Activated naive CD4-positive, alpha-beta T cell treated with anti-CD3 and anti-CD28 coated beads, Interleukin-2, amount 10 ng/mL, durations not matched to agents 7 days and 5 days (primary cell): ENCODE data around the gene PPP1R2C.

ENCODE experiments used
- CTCF ChIA-PET: fragments of 350-600 bp; sonication (Branson Sonifier 250); formaldehyde crosslinking; loops from one replicate; lab custom pipeline; 2021; ENCODE audit warnings: antibody characterized with exemption; lab: Charles Lee
- DNase-seq: peaks from one replicate; pipeline ENCODE4 v3.0.0-alpha.2; 2020
- H3K27ac Mint-ChIP-seq: one replicate; pipeline ENCODE4 v1.8.0; 2021; ENCODE audit warnings: mild to moderate bottlenecking, moderate library complexity, mixed read lengths
- H3K27me3 Mint-ChIP-seq: one replicate; pipeline ENCODE4 v1.8.0; 2021; ENCODE audit warnings: mild to moderate bottlenecking, mixed read lengths
- H3K36me3 Mint-ChIP-seq: one replicate; pipeline ENCODE4 v1.8.0; 2021; ENCODE audit warnings: mixed read lengths
- H3K4me1 Mint-ChIP-seq: one replicate; pipeline ENCODE4 v1.8.0; 2021; ENCODE audit warnings: mixed read lengths
- H3K4me3 Mint-ChIP-seq: one replicate; pipeline ENCODE4 v1.8.0; 2021; ENCODE audit warnings: mild to moderate bottlenecking, moderate library complexity, mixed read lengths
- H3K9me3 Mint-ChIP-seq: one replicate; pipeline ENCODE4 v1.8.0; 2021; ENCODE audit warnings: mixed read lengths

The PPP1R2C gene

GRCh38 chrX:42771506-42772335 is 6.2 kb downstream of the PPP1R2C start:
- Mint-ChIP-seq H3K4me3 (no peak overlapping the region), H3K9me3 (no peaks in the 10 kb centered on the region), H3K4me1 (peaks cover 5% of the 10 kb centered on the region), H3K27ac (no peak overlapping the region), H3K27me3 (no peaks in the 10 kb centered on the region), H3K36me3 (no peaks in the 10 kb centered on the region)
- CTCF ChIA-PET, result no interaction called here
- DNase-seq, result no peak

GRCh38 chrX:42770566-42770965 is 7.4 kb downstream of the PPP1R2C start:
- H3K27ac Mint-ChIP-seq, result no peak overlapping the region
- no peaks in the 10 kb centered on the region for H3K4me1 Mint-ChIP-seq
- CTCF ChIA-PET, result no interaction called here
- H3K36me3 Mint-ChIP-seq, result no peaks in the 10 kb centered on the region
- H3K4me3 Mint-ChIP-seq, result no peak overlapping the region
- no peak for DNase-seq
- H3K9me3 Mint-ChIP-seq, result no peaks in the 10 kb centered on the region
- H3K27me3 Mint-ChIP-seq, result no peaks in the 10 kb centered on the region

DNA sequence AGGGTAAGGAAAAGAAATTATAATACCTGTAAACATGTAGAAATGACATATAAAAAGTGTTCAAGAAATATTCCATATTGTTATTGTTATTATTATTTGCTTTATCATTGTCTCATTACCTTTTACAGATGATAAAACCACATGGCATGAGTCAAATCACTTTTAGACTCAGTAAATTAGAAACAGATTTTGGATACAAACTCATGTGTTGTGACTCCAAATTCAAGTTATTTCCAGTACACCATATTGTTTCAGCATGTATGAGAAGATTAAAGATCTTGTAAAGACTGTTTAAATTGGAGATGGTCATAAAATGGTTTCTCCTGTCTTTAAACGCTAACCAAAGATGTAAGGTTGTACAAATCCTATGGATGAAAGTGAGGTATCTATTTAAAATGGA is 18.1 kb downstream of the PPP1R2C start:
- Mint-ChIP-seq H3K27ac (no peak overlapping the region), H3K4me1 (no peaks in the 10 kb centered on the region)
- CTCF ChIA-PET, result no interaction called here

DNA sequence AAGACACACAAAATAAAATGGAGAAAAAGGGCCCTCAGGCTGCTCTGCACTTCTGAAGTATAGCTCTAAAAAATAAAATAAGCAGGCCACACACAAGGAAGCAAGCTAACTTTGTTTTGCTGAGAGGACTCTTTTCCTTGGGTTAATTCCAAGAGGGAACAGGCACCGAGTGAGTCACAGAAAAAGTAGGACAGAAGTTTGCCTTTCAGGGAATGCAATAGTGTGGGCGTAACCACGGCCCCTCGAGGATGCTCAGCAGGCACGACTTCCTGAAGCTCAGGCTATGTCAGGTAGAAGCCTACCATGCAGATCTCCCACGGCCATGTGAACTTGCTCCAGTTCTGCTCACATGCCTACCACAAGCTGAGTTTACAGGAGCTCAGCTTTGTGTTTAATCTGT is 22.1 kb downstream of the PPP1R2C start:
- CTCF ChIA-PET, result no interaction called here
- no peaks in the 10 kb centered on the region for H3K4me1 Mint-ChIP-seq
- H3K27ac Mint-ChIP-seq, result no peak overlapping the region
- no peaks in the 10 kb centered on the region for H3K36me3 Mint-ChIP-seq
- DNase-seq, result no peak
- H3K9me3 Mint-ChIP-seq, result no peaks in the 10 kb centered on the region
- no peak overlapping the region for H3K4me3 Mint-ChIP-seq
- no peaks in the 10 kb centered on the region for H3K27me3 Mint-ChIP-seq

More for the DNA sequence above, 18.1 kb downstream of the PPP1R2C start:
- DNase-seq, result no peak
- H3K36me3 Mint-ChIP-seq, result peaks cover 1% of the 10 kb centered on the region
- no peak overlapping the region for H3K4me3 Mint-ChIP-seq
- peaks cover 6% of the 10 kb centered on the region for H3K9me3 Mint-ChIP-seq
- H3K27me3 Mint-ChIP-seq, result peaks cover 5% of the 10 kb centered on the region

DNA sequence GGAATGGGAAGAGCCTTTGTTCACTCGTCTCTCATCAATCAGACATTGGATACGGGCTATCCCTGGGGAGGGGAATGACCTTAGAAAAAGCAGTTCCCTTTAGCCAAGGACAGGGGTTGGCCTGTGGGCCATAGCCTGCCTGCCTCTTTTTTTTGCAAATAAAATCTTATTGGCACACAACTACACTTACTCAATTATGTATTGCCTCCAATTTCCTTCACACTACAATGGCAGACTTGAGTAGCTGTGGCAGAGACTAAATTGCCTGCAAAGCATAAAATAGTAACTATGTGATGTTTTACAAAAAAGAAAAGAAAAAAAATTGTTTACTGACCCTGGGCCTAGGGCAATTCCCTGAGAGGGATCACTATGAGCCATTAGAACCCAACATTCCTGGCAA is 23.4 kb downstream of the PPP1R2C start:
- Mint-ChIP-seq H3K27ac (no peak overlapping the region), H3K36me3 (no peaks in the 10 kb centered on the region), H3K9me3 (no peaks in the 10 kb centered on the region), H3K4me1 (no peaks in the 10 kb centered on the region), H3K4me3 (no peak overlapping the region), H3K27me3 (no peaks in the 10 kb centered on the region)
- CTCF ChIA-PET, result no interaction called here
- DNase-seq, result no peak

DNA sequence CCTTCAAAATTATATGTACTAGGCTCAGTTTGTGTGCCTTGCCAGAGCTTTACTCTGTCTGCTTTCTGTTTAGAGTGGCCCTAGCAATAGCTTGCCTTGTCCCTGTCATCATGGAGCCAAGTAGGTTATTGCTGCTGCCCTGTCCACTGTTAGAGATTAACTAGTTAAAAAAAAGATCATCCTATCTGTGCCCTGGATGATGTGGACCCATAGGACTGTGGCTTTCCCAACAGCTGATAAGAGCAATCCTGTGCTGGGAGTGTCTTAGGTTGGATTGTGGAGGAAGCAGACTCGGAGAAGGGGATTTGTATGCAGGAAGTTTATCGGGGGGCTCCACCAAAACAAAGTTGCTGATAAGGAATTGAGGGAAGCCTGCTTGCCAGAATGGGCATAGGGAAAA is 23.8 kb downstream of the PPP1R2C start:
- DNase-seq, result no peak
- CTCF ChIA-PET, result no interaction called here
- Mint-ChIP-seq H3K36me3 (no peaks in the 10 kb centered on the region), H3K27ac (no peak overlapping the region), H3K9me3 (no peaks in the 10 kb centered on the region), H3K4me1 (no peaks in the 10 kb centered on the region), H3K27me3 (no peaks in the 10 kb centered on the region), H3K4me3 (no peak overlapping the region)

DNA sequence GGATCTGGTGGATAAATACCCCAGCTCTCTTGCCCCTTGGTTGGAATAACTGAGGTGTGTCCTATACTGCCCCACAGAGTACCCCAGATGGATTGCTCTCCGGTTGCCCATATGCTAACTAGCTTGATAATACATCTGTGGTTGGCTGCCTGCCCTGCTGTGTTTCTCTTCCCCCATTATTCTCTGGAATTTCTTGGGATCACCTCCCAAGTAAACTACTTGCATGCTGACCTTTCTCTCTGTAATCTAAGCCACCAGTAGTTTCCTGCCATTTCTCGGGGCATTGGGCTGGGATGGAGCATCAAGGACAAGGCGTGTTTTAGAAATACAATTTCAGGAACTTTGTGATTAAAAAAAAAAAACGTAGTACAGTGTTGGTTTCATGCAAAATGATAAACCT is 25.2 kb downstream of the PPP1R2C start:
- Mint-ChIP-seq H3K4me1 (no peaks in the 10 kb centered on the region), H3K27ac (no peak overlapping the region), H3K9me3 (no peaks in the 10 kb centered on the region), H3K36me3 (no peaks in the 10 kb centered on the region), H3K27me3 (no peaks in the 10 kb centered on the region), H3K4me3 (no peak overlapping the region)
- CTCF ChIA-PET, result no interaction called here
- no peak for DNase-seq

GRCh38 chrX:42751573-42751972 is 26.4 kb downstream of the PPP1R2C start:
- CTCF ChIA-PET, result no interaction called here
- H3K27me3 Mint-ChIP-seq, result no peaks in the 10 kb centered on the region
- H3K9me3 Mint-ChIP-seq, result no peaks in the 10 kb centered on the region
- H3K36me3 Mint-ChIP-seq, result no peaks in the 10 kb centered on the region
- DNase-seq, result no peak
- no peaks in the 10 kb centered on the region for H3K4me1 Mint-ChIP-seq
- no peak overlapping the region for H3K27ac Mint-ChIP-seq
- H3K4me3 Mint-ChIP-seq, result no peak overlapping the region

GRCh38 chrX:42748067-42748850 is 29.7 kb downstream of the PPP1R2C start:
- Mint-ChIP-seq H3K36me3 (no peaks in the 10 kb centered on the region), H3K9me3 (peaks cover 2% of the 10 kb centered on the region), H3K27ac (no peak overlapping the region), H3K27me3 (no peaks in the 10 kb centered on the region), H3K4me1 (no peaks in the 10 kb centered on the region), H3K4me3 (no peak overlapping the region)
- no peak for DNase-seq
- CTCF ChIA-PET, result no interaction called here

DNA sequence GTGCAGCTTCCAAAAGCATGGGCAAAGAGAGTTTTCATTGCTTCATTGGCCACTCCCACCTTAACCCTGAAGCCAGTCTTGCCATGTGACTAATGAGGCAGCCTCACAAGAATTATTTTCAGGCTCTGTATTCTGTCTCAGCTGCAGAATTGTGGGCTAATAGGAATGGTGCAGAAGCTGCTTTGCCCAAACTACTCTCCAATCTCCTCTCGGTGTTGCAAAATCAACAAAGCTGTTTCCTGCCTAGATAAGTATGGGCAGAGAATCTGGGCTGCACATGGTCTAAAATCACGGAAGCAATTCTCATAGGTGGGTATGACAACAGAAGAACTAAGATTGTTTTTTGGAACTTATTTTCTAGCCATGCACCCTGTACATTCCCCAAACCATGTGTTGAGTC is 31.4 kb downstream of the PPP1R2C start:
- Mint-ChIP-seq H3K9me3 (peaks cover 2% of the 10 kb centered on the region), H3K4me1 (no peaks in the 10 kb centered on the region), H3K27ac (no peak overlapping the region), H3K27me3 (no peaks in the 10 kb centered on the region), H3K4me3 (no peak overlapping the region), H3K36me3 (no peaks in the 10 kb centered on the region)
- DNase-seq, result no peak
- CTCF ChIA-PET, result no interaction called here

GRCh38 chrX:42740456-42740855 is 37.5 kb downstream of the PPP1R2C start:
- Mint-ChIP-seq H3K27ac (no peak overlapping the region), H3K27me3 (no peaks in the 10 kb centered on the region), H3K4me3 (no peak overlapping the region), H3K9me3 (peaks cover under 1% of the 10 kb centered on the region), H3K36me3 (no peaks in the 10 kb centered on the region), H3K4me1 (peaks cover 10% of the 10 kb centered on the region)
- CTCF ChIA-PET, result no interaction called here
- no peak for DNase-seq

- H3K9me3 Mint-ChIP-seq, result no peaks in the 10 kb centered on the region
- peaks cover 10% of the 10 kb centered on the region for H3K4me1 Mint-ChIP-seq
- H3K27me3 Mint-ChIP-seq, result no peaks in the 10 kb centered on the region
- CTCF ChIA-PET, result no interaction called here
- H3K36me3 Mint-ChIP-seq, result no peaks in the 10 kb centered on the region
- DNase-seq, result no peak
- H3K27ac Mint-ChIP-seq, result peak overlapping the region; percentile 42
- no peak overlapping the region for H3K4me3 Mint-ChIP-seq
Observed at GRCh38 chrX:42739741-42740140, 38.2 kb downstream of the PPP1R2C start.

DNA sequence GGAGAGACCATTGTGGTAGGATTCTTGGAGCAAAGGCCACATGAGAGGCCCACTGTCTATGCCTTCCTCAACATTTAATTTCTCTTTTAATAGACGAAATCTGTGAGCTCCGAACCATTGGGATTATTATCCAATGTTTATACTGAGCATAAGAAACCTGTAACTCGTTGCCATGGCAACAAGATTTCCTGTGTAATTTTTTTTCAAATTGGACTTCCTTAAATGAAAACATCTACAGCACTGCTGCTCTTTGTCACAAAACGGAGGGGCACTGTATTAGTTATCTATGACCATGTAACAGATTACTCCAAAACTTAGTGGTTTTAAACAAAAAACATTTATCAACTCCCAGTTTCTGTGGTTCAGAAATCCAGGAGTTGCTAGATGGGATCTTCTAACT is 38.7 kb downstream of the PPP1R2C start:
- DNase-seq, result no peak
- H3K4me1 Mint-ChIP-seq, result peaks cover 10% of the 10 kb centered on the region
- CTCF ChIA-PET, result no interaction called here
- no peak overlapping the region for H3K4me3 Mint-ChIP-seq
- no peaks in the 10 kb centered on the region for H3K9me3 Mint-ChIP-seq
- H3K27me3 Mint-ChIP-seq, result no peaks in the 10 kb centered on the region
- H3K27ac Mint-ChIP-seq, result peak overlapping the region; percentile 42
- no peaks in the 10 kb centered on the region for H3K36me3 Mint-ChIP-seq

DNA sequence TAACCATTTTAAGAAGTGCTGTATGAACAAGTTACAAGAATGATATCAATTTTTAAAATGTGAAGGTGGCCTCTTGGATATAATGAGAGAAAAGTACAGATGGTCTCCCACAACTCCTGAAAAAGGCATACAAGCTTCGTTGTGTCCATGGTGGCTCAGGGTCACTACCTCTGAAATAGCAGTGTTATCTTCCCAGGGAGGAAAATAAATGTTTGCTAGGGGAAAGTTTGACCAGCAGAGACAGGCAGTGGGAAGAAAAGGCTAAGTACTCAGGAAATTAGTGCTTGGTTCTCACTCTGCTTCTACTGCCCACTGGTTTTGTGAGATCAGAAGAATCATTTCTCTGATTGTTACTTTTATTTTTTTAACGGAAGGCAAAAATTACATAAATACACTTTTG is 39.4 kb downstream of the PPP1R2C start:
- no peaks in the 10 kb centered on the region for H3K27me3 Mint-ChIP-seq
- CTCF ChIA-PET, result no interaction called here
- H3K9me3 Mint-ChIP-seq, result no peaks in the 10 kb centered on the region
- H3K4me3 Mint-ChIP-seq, result no peak overlapping the region
- H3K36me3 Mint-ChIP-seq, result no peaks in the 10 kb centered on the region
- DNase-seq, result no peak
- H3K4me1 Mint-ChIP-seq, result peaks cover 10% of the 10 kb centered on the region
- no peak overlapping the region for H3K27ac Mint-ChIP-seq

GRCh38 chrX:42735250-42735649 is 42.7 kb downstream of the PPP1R2C start:
- no peak for DNase-seq
- Mint-ChIP-seq H3K36me3 (no peaks in the 10 kb centered on the region), H3K27ac (no peak overlapping the region), H3K27me3 (no peaks in the 10 kb centered on the region), H3K4me3 (no peak overlapping the region), H3K4me1 (peaks cover 10% of the 10 kb centered on the region), H3K9me3 (no peaks in the 10 kb centered on the region)
- CTCF ChIA-PET, result no interaction called here
